AG09319 (cell line): ENCODE data around the gene B4GALNT1.
"Not testable (repeated sequence)": the region's sequence is repeated elsewhere in the genome, so short reads cannot be mapped to it uniquely, and the experiment has no call there.

Experiments used
- DNase-seq: peaks from one replicate; pipeline ENCODE4 v3.0.0-alpha.2; 2010; ENCODE audit warnings: low read depth; ENCODE audit errors: extremely low read depth
- CTCF ChIP-seq: IDR thresholded peaks from 2 replicates; pipeline ENCODE4 v1.5.1; 2011; ENCODE audit warnings: low read depth, mild to moderate bottlenecking, inconsistent platforms, low read length, moderate library complexity

Gene B4GALNT1

DNA sequence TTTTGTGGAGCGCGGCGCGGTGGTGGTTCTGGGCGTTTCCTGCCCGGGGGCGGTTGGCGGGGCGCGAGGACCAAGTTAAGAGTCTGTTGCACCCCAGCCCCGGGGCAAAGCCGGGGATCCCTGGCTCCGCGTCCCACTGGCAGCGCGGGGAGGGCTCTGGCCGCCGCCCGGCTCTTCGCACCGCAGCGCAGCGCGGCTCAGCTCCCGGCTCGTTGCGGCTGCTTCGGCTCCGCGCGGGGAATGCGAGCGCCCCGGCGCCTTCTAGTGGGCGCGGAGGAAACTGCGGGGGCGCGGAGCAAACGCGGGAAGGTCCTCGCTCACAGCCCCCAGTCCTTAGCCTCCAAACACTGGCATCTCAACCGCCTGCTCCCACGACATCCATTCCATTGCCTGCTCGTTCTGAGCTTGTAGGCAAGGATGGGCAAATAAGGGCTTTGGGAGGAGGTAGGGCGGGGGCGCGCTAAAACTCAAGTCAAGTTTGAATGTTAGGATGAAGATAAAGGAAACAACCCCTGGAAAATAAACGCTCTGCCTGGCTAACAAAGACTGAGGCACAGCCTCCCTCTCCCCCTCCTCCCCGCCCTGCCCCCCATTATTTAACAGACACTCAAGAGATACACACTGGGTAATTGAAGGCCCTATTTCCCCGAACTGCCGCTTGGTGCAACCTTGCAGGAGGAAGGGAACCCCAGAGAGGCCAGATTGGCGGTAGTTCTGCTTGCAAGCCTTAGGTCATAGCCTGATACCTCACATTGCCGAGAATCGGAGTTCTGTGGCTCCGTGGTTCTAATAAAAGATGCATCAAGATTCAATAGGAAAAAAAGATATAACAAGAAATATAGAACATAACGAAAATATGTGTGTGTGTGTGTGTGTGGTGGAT is at the start of gene B4GALNT1:
Gene B4GALNT1 (minus strand): TSS at position 244 of the 883 bp plus-strand sequence. CDS start 1,069 bp downstream, outside the sequence.
- DNase-seq, result no peak
- peak; percentile 76 for TF ChIP-seq CTCF

GRCh38 chr12:57679697-57680096 is 46.7 kb upstream of the B4GALNT1 start:
- no peak for TF ChIP-seq CTCF
- DNase-seq, result no peak

GRCh38 chr12:57677947-57678346 is 44.9 kb upstream of the B4GALNT1 start:
- not testable (repeated sequence) for DNase-seq

GRCh38 chr12:57674691-57675090 is 41.7 kb upstream of the B4GALNT1 start:
- no peak for TF ChIP-seq CTCF
- no peak for DNase-seq

GRCh38 chr12:57672801-57673200 is 39.8 kb upstream of the B4GALNT1 start:
- no peak for DNase-seq
- no peak for TF ChIP-seq CTCF

DNA sequence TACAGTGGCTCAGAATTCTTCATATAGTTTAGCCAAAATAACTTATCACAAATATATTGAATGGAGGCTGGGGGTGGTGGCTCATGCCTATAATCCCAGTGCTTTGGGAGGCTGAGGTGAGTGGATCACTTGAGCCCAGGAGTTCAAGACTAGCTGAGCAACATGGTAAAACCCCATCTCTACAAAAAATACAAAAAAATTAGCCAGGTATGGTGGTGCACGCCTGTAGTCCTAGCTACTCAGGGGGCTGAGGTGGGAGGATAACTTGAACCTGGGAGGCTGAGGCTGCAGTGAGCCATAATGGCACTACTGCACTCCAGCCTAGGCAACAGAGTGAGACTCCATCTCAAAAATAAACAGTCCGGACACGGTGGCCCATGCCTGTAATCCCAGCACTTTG is 38.8 kb upstream of the B4GALNT1 start:
- not testable (repeated sequence) for DNase-seq

DNA sequence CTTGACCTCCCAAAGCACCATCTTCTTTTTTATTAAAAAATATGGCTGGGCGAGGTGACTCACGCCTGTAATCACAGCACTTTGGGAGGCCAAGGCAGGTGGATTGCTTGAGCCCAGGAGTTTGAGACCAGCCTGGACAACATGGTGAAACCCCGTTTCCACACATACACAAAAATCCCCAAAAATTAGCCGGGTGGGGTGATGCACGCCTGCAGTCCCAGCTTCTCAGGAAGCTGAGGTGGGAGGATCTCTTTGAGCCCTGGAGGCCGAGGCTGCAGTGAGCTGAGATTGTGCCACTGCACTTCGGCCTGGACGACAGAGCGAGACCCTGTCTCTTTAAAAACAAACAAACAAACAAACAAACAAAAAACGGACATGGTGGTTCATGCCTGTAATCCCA is 36.7 kb upstream of the B4GALNT1 start:
- DNase-seq, result not testable (repeated sequence)

- TF ChIP-seq CTCF, result no peak
- no peak for DNase-seq
Measured at GRCh38 chr12:57666897-57667296, 33.9 kb upstream of the B4GALNT1 start.

DNA sequence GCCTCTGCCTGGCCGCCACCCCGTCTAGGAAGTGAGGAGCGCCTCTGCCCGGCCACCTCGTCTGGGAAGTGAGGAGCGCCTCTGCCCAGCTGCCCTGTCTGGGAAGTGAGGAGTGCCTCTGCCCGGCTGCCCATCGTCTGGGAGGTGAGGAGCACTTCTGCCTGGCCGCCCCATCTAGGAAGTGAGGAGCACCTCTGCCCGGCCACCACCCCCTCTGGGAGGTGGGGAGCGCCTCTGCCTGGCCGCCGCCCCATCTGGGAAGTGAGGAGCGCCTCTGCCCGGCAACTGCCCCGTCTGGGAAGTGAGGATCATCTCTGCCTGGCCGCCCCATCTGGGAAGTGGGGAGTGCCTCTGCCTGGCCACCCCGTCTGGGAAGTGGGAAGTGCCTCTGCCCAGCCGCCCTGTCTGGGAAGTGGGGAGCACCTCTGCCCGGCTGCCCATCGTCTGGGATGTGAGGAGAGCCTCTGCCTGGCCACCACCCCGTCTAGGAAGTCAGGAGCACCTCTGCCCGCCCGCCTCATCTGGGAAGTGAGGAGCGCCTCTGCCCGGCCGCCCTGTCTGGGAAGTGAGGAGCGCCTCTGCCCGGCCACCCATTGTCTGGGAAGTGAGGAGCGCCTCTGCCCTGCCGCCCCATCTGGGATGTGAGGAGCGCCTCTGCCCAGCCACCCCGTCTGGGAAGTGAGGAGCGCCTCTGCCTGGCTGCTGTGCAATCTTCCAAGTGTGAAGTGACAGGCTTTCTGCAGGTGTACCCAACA is 32.2 kb upstream of the B4GALNT1 start:
- not testable (repeated sequence) for DNase-seq
